C1 segment of cervical spinal cord (tissue), 14 donors: ENCODE data around the gene C20orf204.
A peak's percentile ranks its signal among the peaks of the same experiment; 100 is the strongest.

Experiments used
- DNase-seq, 14 donors: peaks; one replicate each; lab custom pipeline; 2025; lab: John Stamatoyannopoulos, UW

C20orf204 gene

GRCh38 chr20:64056639-64056888 is 20.6 kb downstream of the C20orf204 start:
- no peak for DNase-seq

- DNase-seq = no peak
Observed at GRCh38 chr20:64056889-64057627, 21.1 kb downstream of the C20orf204 start.

GRCh38 chr20:64057628-64058498 is 21.9 kb downstream of the C20orf204 start:
- DNase-seq = peak in 7 of 14 donors; percentile 5 to 80 (median 33)

- no peak for DNase-seq
Observed at GRCh38 chr20:64058536-64058935, 22.6 kb downstream of the C20orf204 start.

- peak in 3 of 14 donors; percentile 36 to 49 (median 42) for DNase-seq
Observed at GRCh38 chr20:64062276-64062595, 26.3 kb downstream of the C20orf204 start.

- DNase-seq = peak; percentile 80 to 98 (median 93)
Observed at GRCh38 chr20:64062596-64063388, 26.8 kb downstream of the C20orf204 start, which contains the start of gene TCEA2. TCEA2 (plus strand) TSS chr20:64063198; CDS start chr20:64063313, 115 bp downstream.

GRCh38 chr20:64063389-64064144 is 27.6 kb downstream of the C20orf204 start:
- peak in 2 of 14 donors; percentile 16 to 50 for DNase-seq

- DNase-seq = no peak
Observed at GRCh38 chr20:64064145-64064698, 28.2 kb downstream of the C20orf204 start.

- no peak for DNase-seq
Observed at GRCh38 chr20:64065062-64065973, 29.3 kb downstream of the C20orf204 start.

- no peak for DNase-seq
Observed at GRCh38 chr20:64065974-64066343, 30.0 kb downstream of the C20orf204 start.

- no peak for DNase-seq
Observed at GRCh38 chr20:64067005-64067632, 31.1 kb downstream of the C20orf204 start.

GRCh38 chr20:64067733-64068307 is 31.8 kb downstream of the C20orf204 start:
- no peak for DNase-seq

- no peak for DNase-seq
Observed at GRCh38 chr20:64068386-64069208, 32.6 kb downstream of the C20orf204 start.

- DNase-seq = no peak
Observed at GRCh38 chr20:64069209-64069613, 33.2 kb downstream of the C20orf204 start.

GRCh38 chr20:64069614-64070243 is 33.7 kb downstream of the C20orf204 start:
- DNase-seq = peak in 1 of 14 donors; percentile 13

GRCh38 chr20:64070244-64070993 is 34.4 kb downstream of the C20orf204 start:
- no peak for DNase-seq
